ENCODE measurements around the gene ST14.

Gene ST14

DNA sequence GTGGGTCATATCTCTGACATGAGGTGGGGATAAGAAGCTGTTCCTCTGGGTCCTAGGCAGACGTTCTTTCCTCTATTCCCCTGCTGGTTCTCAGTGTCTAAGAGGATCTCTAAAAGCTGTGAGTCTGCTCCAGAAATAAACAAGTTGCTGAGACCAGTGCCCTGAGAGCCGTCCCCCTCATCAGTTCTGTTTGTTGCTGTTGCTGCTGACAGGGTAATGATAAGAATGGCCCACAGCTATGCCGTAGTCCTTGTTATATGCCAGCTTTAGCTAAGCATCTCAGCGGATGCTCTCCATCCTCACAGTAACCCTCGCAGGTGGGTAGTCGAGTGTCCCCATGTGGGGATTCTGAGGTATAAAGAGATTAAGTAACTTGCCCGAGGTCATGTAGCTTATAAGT, 23.5 kb upstream of the ST14 start:
- no peak for DNase-seq (ENCODE audit: low spot score)
- no peak for TF ChIP-seq CTCF (IDR thresholded peaks at IDR 0.05; ENCODE audit: extremely low read depth, missing control alignments)

DNA sequence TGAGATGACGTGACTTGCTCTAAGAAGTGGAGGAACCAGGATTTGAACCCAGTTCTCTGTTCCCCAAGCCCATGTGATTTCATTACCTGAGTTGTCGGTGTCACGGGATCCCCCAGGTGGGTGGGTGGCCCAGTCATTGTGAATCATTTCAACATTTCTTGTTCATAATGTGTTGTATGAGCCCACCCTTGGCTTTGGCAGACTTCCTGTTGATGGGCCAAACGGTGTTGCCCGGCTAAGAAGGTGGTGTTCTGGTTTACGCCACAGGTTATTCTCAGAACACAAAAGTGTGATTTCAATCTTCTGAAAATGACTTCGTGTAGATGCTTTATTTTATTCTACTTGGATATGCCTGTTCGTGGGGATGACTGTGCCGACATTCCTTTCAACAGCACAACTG, 21.6 kb upstream of the ST14 start:
- no peak for DNase-seq (ENCODE audit: low spot score)
- TF ChIP-seq CTCF (IDR thresholded peaks at IDR 0.05; ENCODE audit: extremely low read depth, missing control alignments): no peak

DNA sequence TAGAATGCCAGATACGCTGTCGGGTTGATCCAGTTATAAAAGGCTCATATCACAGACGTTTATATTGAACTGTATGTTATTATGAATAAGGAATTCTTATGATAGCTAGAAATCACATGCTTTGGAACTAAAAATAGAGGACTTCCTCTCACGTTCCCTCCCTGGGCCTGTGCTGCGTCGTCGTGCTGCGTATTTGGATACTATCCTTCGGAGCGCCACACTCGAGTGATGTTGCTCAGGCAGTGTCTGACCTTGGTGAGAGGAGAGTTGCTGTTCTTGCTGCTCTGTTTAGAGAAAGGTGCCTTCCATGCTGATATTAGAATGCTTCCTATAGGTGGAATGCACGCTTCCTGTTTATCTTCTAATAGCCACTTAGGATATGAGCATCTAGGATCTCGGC, 20.2 kb upstream of the ST14 start:
- DNase-seq (ENCODE audit: low spot score): no peak
- no peak for TF ChIP-seq CTCF (IDR thresholded peaks at IDR 0.05; ENCODE audit: extremely low read depth, missing control alignments)

- no peak for TF ChIP-seq CTCF (IDR thresholded peaks at IDR 0.05; ENCODE audit: extremely low read depth, missing control alignments)
- DNase-seq (ENCODE audit: low spot score): no peak
Measured at GRCh38 chr11:130141561-130142341, 17.8 kb upstream of the ST14 start.

- TF ChIP-seq CTCF (IDR thresholded peaks at IDR 0.05; ENCODE audit: extremely low read depth, missing control alignments): no peak
- no peak for DNase-seq (ENCODE audit: low spot score)
Measured at GRCh38 chr11:130144141-130144540, 15.4 kb upstream of the ST14 start.

GRCh38 chr11:130144861-130145281, 14.7 kb upstream of the ST14 start:
- no peak for DNase-seq (ENCODE audit: low spot score)
- TF ChIP-seq CTCF (IDR thresholded peaks at IDR 0.05; ENCODE audit: extremely low read depth, missing control alignments): no peak

DNA sequence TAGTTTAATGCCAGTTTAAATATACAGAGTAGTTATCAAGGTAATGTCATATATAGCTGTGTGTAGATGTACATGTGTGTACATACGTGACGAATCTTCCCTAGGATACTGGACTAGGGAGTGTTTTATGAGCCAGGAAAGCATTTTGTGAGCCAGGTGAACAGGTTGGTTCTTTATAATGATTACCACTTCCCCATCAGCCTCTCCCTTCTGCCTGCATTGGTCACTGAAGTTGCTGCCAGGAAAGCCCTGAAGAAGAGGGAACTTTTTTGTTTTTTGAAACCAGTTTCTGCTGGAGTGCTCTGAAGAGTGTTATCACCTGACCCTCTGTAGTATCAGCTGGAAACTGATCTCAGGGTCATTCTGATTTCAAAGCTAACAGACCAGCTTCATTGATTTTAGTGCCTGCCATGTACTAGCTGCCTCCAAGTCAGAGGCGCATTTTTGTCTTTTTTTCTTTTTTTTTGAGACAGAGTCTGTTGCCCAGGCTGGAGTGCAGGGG, 14.2 kb upstream of the ST14 start:
- DNase-seq (ENCODE audit: low spot score): no peak
- TF ChIP-seq CTCF (IDR thresholded peaks at IDR 0.05; ENCODE audit: extremely low read depth, missing control alignments): no peak

All from GM20000 (cell line).